ENCODE results near the gene CARD8.

CARD8 gene

DNA sequence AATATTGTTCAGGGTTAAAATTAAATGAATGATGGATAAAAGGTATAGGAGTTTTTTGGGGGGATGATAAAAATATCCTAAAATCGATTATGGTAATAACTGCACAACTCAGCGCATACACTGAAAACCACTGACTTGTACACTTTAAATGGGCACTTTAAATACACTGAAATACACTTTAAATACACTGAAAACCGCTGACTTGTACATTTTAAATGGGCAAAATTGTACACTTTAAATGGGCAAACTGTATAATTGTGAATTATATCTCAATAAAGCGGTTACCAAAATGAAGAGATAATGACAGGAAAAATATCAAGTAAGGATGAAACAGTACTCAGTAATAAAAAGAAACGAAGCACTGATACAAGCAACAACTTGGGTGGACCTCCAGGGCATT, 87.0 kb downstream of the CARD8 start:
- Histone ChIP-seq H3K4ac (ENCODE audit: low read depth, low read length) (no peak overlapping the region), H3K36me3 (ENCODE audit: control insufficient read depth, insufficient read depth, low read length) (no peaks in the 10 kb centered on the region), H3K18ac (ENCODE audit: low read length) (no peak overlapping the region), H3K79me1 (ENCODE audit: low read length) (peaks cover 12% of the 10 kb centered on the region), H3K27me3 (ENCODE audit: insufficient read depth, low read length, poor library complexity) (no peaks in the 10 kb centered on the region), H4K8ac (ENCODE audit: low read depth, low read length) (no peak overlapping the region), H2AK5ac (ENCODE audit: low read length) (no peak overlapping the region), H3K56ac (ENCODE audit: low read length) (no peak overlapping the region), H3K23ac (ENCODE audit: low read length) (no peak overlapping the region), H3K4me2 (ENCODE audit: low read length) (no peak overlapping the region), H3K4me1 (ENCODE audit: control insufficient read depth, low read depth, low read length) (no peaks in the 10 kb centered on the region), H3K27ac (ENCODE audit: low read depth, low read length) (no peak overlapping the region), H2BK15ac (replicated peaks; ENCODE audit: low read depth) (no peak overlapping the region), H3K79me2 (ENCODE audit: control insufficient read depth, insufficient read depth, low read length) (peaks cover 19% of the 10 kb centered on the region), H2BK120ac (ENCODE audit: low read depth, low read length) (no peak overlapping the region), H2BK5ac (ENCODE audit: low read length) (no peak overlapping the region), H3K4me3 (ENCODE audit: low read length) (no peak overlapping the region), H4K5ac (ENCODE audit: low read length) (no peak overlapping the region), H3K9ac (ENCODE audit: low read length) (no peak overlapping the region)
- DNase-seq = no peak
- 100% methylated on average over 1 of the region's 5 CpGs for WGBS (ENCODE audit: extremely low coverage, insufficient coverage, low lambda C conversion rate)

GRCh38 chr19:48158210-48158790, 97.4 kb downstream of the CARD8 start:
- H2BK15ac ChIP-seq (replicated peaks; ENCODE audit: low read depth) = no peak overlapping the region
- no peak overlapping the region for H3K4me2 ChIP-seq (ENCODE audit: low read length)
- H2BK120ac ChIP-seq (ENCODE audit: low read depth, low read length) = no peak overlapping the region
- H3K4me1 ChIP-seq (ENCODE audit: control insufficient read depth, low read depth, low read length) = no peaks in the 10 kb centered on the region
- no peak overlapping the region for H3K4me3 ChIP-seq (ENCODE audit: low read length)
- no peak overlapping the region for H3K27ac ChIP-seq (ENCODE audit: low read depth, low read length)
- peaks cover 7% of the 10 kb centered on the region for H3K36me3 ChIP-seq (ENCODE audit: control insufficient read depth, insufficient read depth, low read length)
- no peak overlapping the region for H4K5ac ChIP-seq (ENCODE audit: low read length)
- no peak for DNase-seq
- WGBS (ENCODE audit: extremely low coverage, insufficient coverage, low lambda C conversion rate) = no CpG with 5 or more reads among the region's 12 CpGs
- H3K4ac ChIP-seq (ENCODE audit: low read depth, low read length) = no peak overlapping the region
- H3K56ac ChIP-seq (ENCODE audit: low read length) = no peak overlapping the region
- H3K27me3 ChIP-seq (ENCODE audit: insufficient read depth, low read length, poor library complexity) = no peaks in the 10 kb centered on the region
- H3K79me1 ChIP-seq (ENCODE audit: low read length) = no peaks in the 10 kb centered on the region
- no peak overlapping the region for H4K8ac ChIP-seq (ENCODE audit: low read depth, low read length)
- no peak overlapping the region for H2BK5ac ChIP-seq (ENCODE audit: low read length)
- H3K79me2 ChIP-seq (ENCODE audit: control insufficient read depth, insufficient read depth, low read length) = no peaks in the 10 kb centered on the region
- no peak overlapping the region for H3K23ac ChIP-seq (ENCODE audit: low read length)
- H3K18ac ChIP-seq (ENCODE audit: low read length) = no peak overlapping the region
- H3K9ac ChIP-seq (ENCODE audit: low read length) = no peak overlapping the region
- no peak overlapping the region for H2AK5ac ChIP-seq (ENCODE audit: low read length)
